ENCODE results near the gene NAV3. TPM values are rescaled to one million over a fixed set of nuclear protein-coding genes. Genes with fewer than 3 reads are reported as not detected.

Gene NAV3
- polyA plus RNA-seq, 3 donors, result 0.11 TPM; not detected in 2

DNA sequence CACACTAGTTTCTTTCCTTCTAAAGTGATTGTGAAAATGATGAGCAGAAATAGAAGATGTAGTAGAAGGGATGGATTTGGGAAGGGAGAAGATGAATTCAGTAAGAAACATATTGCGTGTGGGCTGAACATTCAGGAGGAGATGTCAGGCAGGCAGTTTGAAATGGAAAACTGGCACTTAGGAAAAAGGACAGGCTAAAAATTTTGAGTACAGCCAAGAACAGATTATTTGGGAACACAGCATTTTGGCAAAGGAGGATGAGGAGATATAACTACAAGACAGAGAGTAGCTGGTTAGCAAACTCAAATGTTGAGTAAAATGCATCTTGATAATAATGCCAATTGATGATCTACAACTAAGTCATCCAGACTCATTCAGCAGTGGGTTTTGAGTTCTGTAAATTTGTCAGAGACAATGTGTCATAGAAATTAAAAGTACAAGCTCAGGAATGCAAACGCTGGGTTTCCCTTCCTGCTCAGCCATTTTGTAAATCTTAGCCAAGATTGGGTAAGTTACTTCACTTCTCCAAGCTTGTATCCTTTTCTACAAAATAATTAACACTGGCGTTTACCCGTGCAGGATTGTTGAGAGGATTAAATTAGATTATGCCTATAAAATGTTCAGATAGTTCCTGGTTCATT lies 255.0 kb downstream of the NAV3 start:
- no peak overlapping the region for H3K9ac ChIP-seq (ENCODE audit: insufficient read depth, low read length, poor library complexity, severe bottlenecking)
- peaks cover 0 to 4% (median 0%) of the 10 kb centered on the region in 7 donors for H3K9me3 Mint-ChIP-seq
- no peak overlapping the region for H2AFZ ChIP-seq (ENCODE audit: insufficient read depth, low read depth, low read length, poor library complexity, severe bottlenecking)
- no peaks in the 10 kb centered on the region for H3K36me3 ChIP-seq (replicated peaks in 1 of 2; ENCODE audit: control insufficient read depth in 1 of 2, insufficient read depth in 2 of 2, low read length in 2 of 2)
- intact Hi-C loops (cut with micrococcal nuclease), result no loop called here
- H3K9me3 ChIP-seq (replicated peaks in 1 of 2; ENCODE audit: control insufficient read depth in 1 of 2, insufficient read depth in 1 of 2, low read length in 2 of 2), result no peaks in the 10 kb centered on the region
- DNase-seq, result no peak
- no peaks in the 10 kb centered on the region for H4K20me1 ChIP-seq (ENCODE audit: insufficient read depth, low read length)
- H3K36me3 Mint-ChIP-seq, result no peaks in the 10 kb centered on the region
- no peak overlapping the region for H3K27ac Mint-ChIP-seq
- no peaks in the 10 kb centered on the region for H3K27me3 Mint-ChIP-seq (ENCODE audit: low read depth in 3 of 3)
- no peak overlapping the region for H3K4me3 Mint-ChIP-seq
- H3K4me2 ChIP-seq (replicated peaks; ENCODE audit: extremely low read depth, low read length, poor library complexity, severe bottlenecking), result no peak overlapping the region
- no peaks in the 10 kb centered on the region for H3K27me3 ChIP-seq (ENCODE audit: control insufficient read depth in 2 of 2, insufficient read depth in 2 of 2, low read length in 2 of 2)
- H3K4me1 ChIP-seq (ENCODE audit: control insufficient read depth in 1 of 2, insufficient read depth in 2 of 2, low read length in 2 of 2), result no peaks in the 10 kb centered on the region
- WGBS (ENCODE audit: insufficient coverage), result 92% methylated on average over 1 of the region's 4 CpGs
- peaks cover 2% of the 10 kb centered on the region for H3K4me1 Mint-ChIP-seq
- TF ChIP-seq, protein P1, sequence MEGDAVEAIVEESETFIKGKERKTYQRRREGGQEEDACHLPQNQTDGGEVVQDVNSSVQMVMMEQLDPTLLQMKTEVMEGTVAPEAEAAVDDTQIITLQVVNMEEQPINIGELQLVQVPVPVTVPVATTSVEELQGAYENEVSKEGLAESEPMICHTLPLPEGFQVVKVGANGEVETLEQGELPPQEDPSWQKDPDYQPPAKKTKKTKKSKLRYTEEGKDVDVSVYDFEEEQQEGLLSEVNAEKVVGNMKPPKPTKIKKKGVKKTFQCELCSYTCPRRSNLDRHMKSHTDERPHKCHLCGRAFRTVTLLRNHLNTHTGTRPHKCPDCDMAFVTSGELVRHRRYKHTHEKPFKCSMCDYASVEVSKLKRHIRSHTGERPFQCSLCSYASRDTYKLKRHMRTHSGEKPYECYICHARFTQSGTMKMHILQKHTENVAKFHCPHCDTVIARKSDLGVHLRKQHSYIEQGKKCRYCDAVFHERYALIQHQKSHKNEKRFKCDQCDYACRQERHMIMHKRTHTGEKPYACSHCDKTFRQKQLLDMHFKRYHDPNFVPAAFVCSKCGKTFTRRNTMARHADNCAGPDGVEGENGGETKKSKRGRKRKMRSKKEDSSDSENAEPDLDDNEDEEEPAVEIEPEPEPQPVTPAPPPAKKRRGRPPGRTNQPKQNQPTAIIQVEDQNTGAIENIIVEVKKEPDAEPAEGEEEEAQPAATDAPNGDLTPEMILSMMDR (IDR thresholded peaks at IDR 0.05), result no peak
- H3K79me2 ChIP-seq (ENCODE audit: insufficient read depth, low read length), result no peaks in the 10 kb centered on the region
- no peak overlapping the region for H3K27ac ChIP-seq (ENCODE audit: low read depth in 1 of 2, low read length in 2 of 2)
- H3K4me3 ChIP-seq (replicated peaks in 1 of 3; ENCODE audit: low read depth in 2 of 3, low read length in 3 of 3), result no peak overlapping the region

DNA sequence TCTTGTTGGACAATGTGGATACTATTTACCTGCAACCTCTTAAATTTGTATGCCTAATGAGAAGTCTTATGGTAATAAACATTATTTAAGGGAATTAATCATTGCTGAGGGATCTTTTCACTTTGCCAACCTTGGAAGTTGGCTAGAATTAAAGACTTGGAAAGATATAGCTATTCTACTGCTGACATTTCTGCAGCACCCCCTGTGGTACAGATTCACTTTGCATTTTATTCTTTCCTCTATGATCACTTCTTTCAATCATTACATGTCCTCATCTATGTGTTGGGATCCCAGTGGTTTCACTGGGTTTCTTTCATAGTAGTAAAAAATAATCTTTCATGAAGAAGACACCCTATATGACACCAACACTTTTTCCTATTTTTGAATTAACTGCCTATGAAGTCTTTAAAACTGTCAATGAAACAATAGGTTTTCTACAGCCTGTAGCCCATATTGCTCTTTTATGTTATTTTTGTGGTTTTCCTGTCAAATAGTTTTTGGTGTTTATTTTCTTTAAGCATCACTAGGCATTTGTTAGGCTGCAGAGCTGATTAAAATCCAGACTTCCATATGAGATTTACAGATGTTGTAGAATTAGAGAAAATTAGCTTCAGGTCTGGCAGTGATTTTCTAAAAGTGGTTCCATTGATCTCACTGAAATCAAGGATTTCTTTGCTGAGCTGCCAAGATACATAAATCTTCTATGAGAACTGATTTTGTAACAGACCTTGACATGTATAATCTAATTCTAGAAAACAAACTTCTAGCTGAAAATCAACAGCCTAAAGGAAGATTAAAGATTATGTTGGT lies 256.1 kb downstream of the NAV3 start:
- DNase-seq, result no peak
- intact Hi-C loops (cut with micrococcal nuclease), result no loop called here
- H3K27me3 Mint-ChIP-seq (ENCODE audit: low read depth in 3 of 3), result no peaks in the 10 kb centered on the region
- peaks cover 2% of the 10 kb centered on the region for H3K4me1 Mint-ChIP-seq
- Histone ChIP-seq H4K20me1 (ENCODE audit: insufficient read depth, low read length) (no peaks in the 10 kb centered on the region), H3K9me3 (replicated peaks in 1 of 2; ENCODE audit: control insufficient read depth in 1 of 2, insufficient read depth in 1 of 2, low read length in 2 of 2) (no peaks in the 10 kb centered on the region), H3K4me3 (replicated peaks in 1 of 3; ENCODE audit: low read depth in 2 of 3, low read length in 3 of 3) (no peak overlapping the region), H3K79me2 (ENCODE audit: insufficient read depth, low read length) (no peaks in the 10 kb centered on the region), H2AFZ (ENCODE audit: insufficient read depth, low read depth, low read length, poor library complexity, severe bottlenecking) (no peak overlapping the region), H3K36me3 (replicated peaks in 1 of 2; ENCODE audit: control insufficient read depth in 1 of 2, insufficient read depth in 2 of 2, low read length in 2 of 2) (no peaks in the 10 kb centered on the region), H3K27ac (ENCODE audit: low read depth in 1 of 2, low read length in 2 of 2) (no peak overlapping the region), H3K4me1 (ENCODE audit: control insufficient read depth in 1 of 2, insufficient read depth in 2 of 2, low read length in 2 of 2) (no peaks in the 10 kb centered on the region), H3K4me2 (replicated peaks; ENCODE audit: extremely low read depth, low read length, poor library complexity, severe bottlenecking) (no peak overlapping the region), H3K27me3 (ENCODE audit: control insufficient read depth in 2 of 2, insufficient read depth in 2 of 2, low read length in 2 of 2) (no peaks in the 10 kb centered on the region), H3K9ac (ENCODE audit: insufficient read depth, low read length, poor library complexity, severe bottlenecking) (no peak overlapping the region)
- TF ChIP-seq, protein P1 (IDR thresholded peaks at IDR 0.05), result no peak
- H3K4me3 Mint-ChIP-seq, result no peak overlapping the region
- H3K9me3 Mint-ChIP-seq, result peaks cover 0 to 5% (median 0%) of the 10 kb centered on the region in 7 donors
- no peaks in the 10 kb centered on the region for H3K36me3 Mint-ChIP-seq
- no peak overlapping the region for H3K27ac Mint-ChIP-seq

All from CD14-positive monocyte (primary cell).